Measurements from ENCODE around the gene CAMKK1.

GRCh38 chr17:3918372-3919122 lies 25.7 kb upstream of the CAMKK1 start:
- TF ChIP-seq SUZ12 (IDR thresholded peaks at IDR 0.05; ENCODE audit: extremely low read depth, insufficient read depth, insufficient read length) (no peak), YY1 (IDR thresholded peaks at IDR 0.05; ENCODE audit: insufficient read depth, insufficient read length) (no peak), ZNF274 (IDR thresholded peaks at IDR 0.05; ENCODE audit: low read depth, low read length) (no peak)

Data from NT2/D1 (cell line).